ENCODE results near the gene FBXO17.
"Not testable (repeated sequence)": the region's sequence is repeated elsewhere in the genome, so short reads cannot be mapped to it uniquely, and the experiment has no call there.

The FBXO17 gene

DNA sequence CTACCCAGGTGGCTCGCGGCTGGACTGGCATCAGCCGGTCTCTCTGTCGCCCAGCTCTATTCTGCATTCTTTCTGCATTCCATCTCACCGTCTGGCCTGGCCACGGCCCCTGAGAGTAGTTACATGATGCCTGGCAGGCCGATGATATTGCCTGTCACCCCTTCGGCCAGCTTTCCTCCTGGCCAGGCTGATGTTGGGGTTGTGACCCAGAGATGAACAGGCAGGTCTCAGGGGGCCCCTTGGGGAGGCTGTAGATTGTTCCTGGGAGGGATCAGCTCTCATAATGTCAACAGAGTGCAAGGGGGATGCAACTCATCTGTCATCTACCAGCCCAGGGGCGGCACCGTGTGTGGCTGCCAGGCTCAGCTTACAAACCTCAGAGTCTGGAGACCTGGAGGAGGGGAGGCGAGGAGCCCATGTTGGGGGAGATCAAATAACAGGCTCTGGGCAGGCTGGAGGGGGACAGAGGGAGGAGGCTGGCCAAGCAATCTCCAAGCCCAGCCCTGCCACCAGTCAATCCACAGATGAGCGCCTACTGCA lies 13.6 kb upstream of the FBXO17 start:
- Histone ChIP-seq H2AFZ (ENCODE audit: low read length) (no peak overlapping the region), H4K20me1 (ENCODE audit: insufficient read depth, low read length, poor library complexity, severe bottlenecking) (no peaks in the 10 kb centered on the region), H3K9me2 (replicated peaks; ENCODE audit: low read depth, low read length) (no peaks in the 10 kb centered on the region), H3K4me3 (ENCODE audit: low read length, poor library complexity, severe bottlenecking) (no peak overlapping the region), H3F3A (ENCODE audit: low read depth) (no peaks in the 10 kb centered on the region), H3K36me3 (ENCODE audit: insufficient read depth, low read length) (no peaks in the 10 kb centered on the region), H3K27me3 (ENCODE audit: insufficient read depth, low read length, poor library complexity, severe bottlenecking) (no peaks in the 10 kb centered on the region), H3K4me1 (ENCODE audit: insufficient read depth, low read length, poor library complexity, severe bottlenecking) (no peaks in the 10 kb centered on the region), H3K79me2 (ENCODE audit: insufficient read depth, low read length) (no peaks in the 10 kb centered on the region), H3K9ac (ENCODE audit: low read depth, low read length, poor library complexity, severe bottlenecking) (no peak overlapping the region), H3K4me2 (ENCODE audit: low read depth, low read length, poor library complexity, severe bottlenecking) (no peak overlapping the region), H3K9me3 (ENCODE audit: insufficient read depth, low read depth, low read length) (no peaks in the 10 kb centered on the region)
- TF ChIP-seq EZH2phosphoT487 (IDR thresholded peaks at IDR 0.05; ENCODE audit: borderline replicate concordance) (no peak), CTCF (conservative IDR thresholded peaks at IDR 0.05; ENCODE audit: low read length) (no peak)

- H3K4me1 ChIP-seq (ENCODE audit: insufficient read depth, low read length, poor library complexity, severe bottlenecking); H3K9me3 ChIP-seq (ENCODE audit: insufficient read depth, low read depth, low read length); H3K4me2 ChIP-seq (ENCODE audit: low read depth, low read length, poor library complexity, severe bottlenecking); H3K79me2 ChIP-seq (ENCODE audit: insufficient read depth, low read length); H3K4me3 ChIP-seq (ENCODE audit: low read length, poor library complexity, severe bottlenecking); H3K36me3 ChIP-seq (ENCODE audit: insufficient read depth, low read length); H3F3A ChIP-seq (ENCODE audit: low read depth); H3K27me3 ChIP-seq (ENCODE audit: insufficient read depth, low read length, poor library complexity, severe bottlenecking); H3K9me2 ChIP-seq (replicated peaks; ENCODE audit: low read depth, low read length); H4K20me1 ChIP-seq (ENCODE audit: insufficient read depth, low read length, poor library complexity, severe bottlenecking); H3K9ac ChIP-seq (ENCODE audit: low read depth, low read length, poor library complexity, severe bottlenecking); H2AFZ ChIP-seq (ENCODE audit: low read length): not testable (repeated sequence)
Observed at GRCh38 chr19:38988627-38989026, 13.1 kb upstream of the FBXO17 start.

GRCh38 chr19:38987745-38988144 lies 12.2 kb upstream of the FBXO17 start:
- not testable (repeated sequence) for H3K27me3 ChIP-seq (ENCODE audit: insufficient read depth, low read length, poor library complexity, severe bottlenecking); H3K79me2 ChIP-seq (ENCODE audit: insufficient read depth, low read length); H3K9ac ChIP-seq (ENCODE audit: low read depth, low read length, poor library complexity, severe bottlenecking); H2AFZ ChIP-seq (ENCODE audit: low read length); H3K9me3 ChIP-seq (ENCODE audit: insufficient read depth, low read depth, low read length); H3K9me2 ChIP-seq (replicated peaks; ENCODE audit: low read depth, low read length); H3F3A ChIP-seq (ENCODE audit: low read depth); H3K36me3 ChIP-seq (ENCODE audit: insufficient read depth, low read length); H3K4me2 ChIP-seq (ENCODE audit: low read depth, low read length, poor library complexity, severe bottlenecking); H4K20me1 ChIP-seq (ENCODE audit: insufficient read depth, low read length, poor library complexity, severe bottlenecking); H3K4me3 ChIP-seq (ENCODE audit: low read length, poor library complexity, severe bottlenecking); H3K4me1 ChIP-seq (ENCODE audit: insufficient read depth, low read length, poor library complexity, severe bottlenecking)

DNA sequence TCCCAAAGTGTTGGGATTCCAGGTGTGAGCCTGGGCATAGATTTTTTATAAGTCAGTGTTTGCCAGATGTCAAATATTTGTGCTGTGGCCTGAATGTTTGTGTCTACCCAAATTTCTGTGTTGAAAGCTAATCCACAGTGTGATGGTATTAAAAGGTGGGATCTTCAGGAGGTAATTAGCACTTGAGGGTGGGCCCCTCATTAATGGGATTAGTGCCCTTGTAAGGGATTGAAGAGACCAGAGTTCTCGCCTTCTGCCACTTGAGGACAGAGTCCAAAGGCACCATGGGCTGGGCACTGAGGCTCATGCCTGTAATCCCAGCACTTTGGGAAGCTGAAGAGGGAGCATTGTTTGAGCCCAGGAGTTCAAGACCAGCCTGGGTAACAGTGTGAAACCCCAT lies 9.7 kb upstream of the FBXO17 start:
- Histone ChIP-seq H4K20me1 (ENCODE audit: insufficient read depth, low read length, poor library complexity, severe bottlenecking) (no peaks in the 10 kb centered on the region), H3F3A (ENCODE audit: low read depth) (no peaks in the 10 kb centered on the region), H3K4me1 (ENCODE audit: insufficient read depth, low read length, poor library complexity, severe bottlenecking) (no peaks in the 10 kb centered on the region), H3K4me2 (ENCODE audit: low read depth, low read length, poor library complexity, severe bottlenecking) (no peak overlapping the region), H3K9ac (ENCODE audit: low read depth, low read length, poor library complexity, severe bottlenecking) (no peak overlapping the region), H2AFZ (ENCODE audit: low read length) (no peak overlapping the region), H3K9me3 (ENCODE audit: insufficient read depth, low read depth, low read length) (peaks cover 4% of the 10 kb centered on the region; the same call in 1 of the 2 replicates), H3K36me3 (ENCODE audit: insufficient read depth, low read length) (no peaks in the 10 kb centered on the region), H3K9me2 (replicated peaks; ENCODE audit: low read depth, low read length) (no peaks in the 10 kb centered on the region), H3K79me2 (ENCODE audit: insufficient read depth, low read length) (no peaks in the 10 kb centered on the region), H3K4me3 (ENCODE audit: low read length, poor library complexity, severe bottlenecking) (no peak overlapping the region), H3K27me3 (ENCODE audit: insufficient read depth, low read length, poor library complexity, severe bottlenecking) (no peaks in the 10 kb centered on the region)
- TF ChIP-seq CTCF (conservative IDR thresholded peaks at IDR 0.05; ENCODE audit: low read length) (no peak), EZH2phosphoT487 (IDR thresholded peaks at IDR 0.05; ENCODE audit: borderline replicate concordance) (no peak)
